ENCODE measurements around the gene ANKRD31. TPM values are rescaled to one million over a fixed set of nuclear protein-coding genes. Genes with fewer than 3 reads are reported as not detected.

ANKRD31 gene
- polyA plus RNA-seq, 1 experiment: 0.06 TPM

DNA sequence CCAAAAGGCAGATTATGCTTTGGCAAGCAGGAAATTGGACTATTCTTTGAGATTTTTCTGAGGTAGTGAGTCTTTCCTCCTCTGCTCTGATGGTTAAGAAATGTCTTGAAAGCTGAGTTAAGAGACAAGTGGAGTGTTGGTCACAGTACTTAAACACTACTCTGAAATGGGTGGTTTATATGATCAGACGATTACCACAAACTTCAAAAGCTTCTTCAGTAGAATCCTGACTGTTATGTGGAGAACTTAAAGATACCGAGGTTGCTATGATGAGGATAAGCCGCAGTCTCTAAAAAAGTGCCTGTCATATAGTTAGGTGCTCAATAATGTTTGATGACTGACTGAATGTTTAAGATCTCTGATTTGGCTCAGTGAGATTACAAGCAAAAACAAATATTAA, 208.6 kb downstream of the ANKRD31 start:
- TF ChIP-seq, protein P1, sequence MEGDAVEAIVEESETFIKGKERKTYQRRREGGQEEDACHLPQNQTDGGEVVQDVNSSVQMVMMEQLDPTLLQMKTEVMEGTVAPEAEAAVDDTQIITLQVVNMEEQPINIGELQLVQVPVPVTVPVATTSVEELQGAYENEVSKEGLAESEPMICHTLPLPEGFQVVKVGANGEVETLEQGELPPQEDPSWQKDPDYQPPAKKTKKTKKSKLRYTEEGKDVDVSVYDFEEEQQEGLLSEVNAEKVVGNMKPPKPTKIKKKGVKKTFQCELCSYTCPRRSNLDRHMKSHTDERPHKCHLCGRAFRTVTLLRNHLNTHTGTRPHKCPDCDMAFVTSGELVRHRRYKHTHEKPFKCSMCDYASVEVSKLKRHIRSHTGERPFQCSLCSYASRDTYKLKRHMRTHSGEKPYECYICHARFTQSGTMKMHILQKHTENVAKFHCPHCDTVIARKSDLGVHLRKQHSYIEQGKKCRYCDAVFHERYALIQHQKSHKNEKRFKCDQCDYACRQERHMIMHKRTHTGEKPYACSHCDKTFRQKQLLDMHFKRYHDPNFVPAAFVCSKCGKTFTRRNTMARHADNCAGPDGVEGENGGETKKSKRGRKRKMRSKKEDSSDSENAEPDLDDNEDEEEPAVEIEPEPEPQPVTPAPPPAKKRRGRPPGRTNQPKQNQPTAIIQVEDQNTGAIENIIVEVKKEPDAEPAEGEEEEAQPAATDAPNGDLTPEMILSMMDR (IDR thresholded peaks at IDR 0.05; ENCODE audit: low read depth, low read length): no peak
- no peak overlapping the region for H3K27ac ChIP-seq (ENCODE audit: low read depth, low read length)
- ChIA-PET CTCF (no interaction called here), POLR2A (no interaction called here)
- H3K9me3 ChIP-seq (ENCODE audit: control insufficient read depth, insufficient read depth, low read length): no peaks in the 10 kb centered on the region
- peaks cover 3% of the 10 kb centered on the region for H3K27me3 ChIP-seq (ENCODE audit: control insufficient read depth, insufficient read depth, low read length)
- H3K4me3 ChIP-seq (ENCODE audit: low read depth, low read length): no peak overlapping the region
- DNase-seq (ENCODE audit: low read depth, low spot score): no peak

DNA sequence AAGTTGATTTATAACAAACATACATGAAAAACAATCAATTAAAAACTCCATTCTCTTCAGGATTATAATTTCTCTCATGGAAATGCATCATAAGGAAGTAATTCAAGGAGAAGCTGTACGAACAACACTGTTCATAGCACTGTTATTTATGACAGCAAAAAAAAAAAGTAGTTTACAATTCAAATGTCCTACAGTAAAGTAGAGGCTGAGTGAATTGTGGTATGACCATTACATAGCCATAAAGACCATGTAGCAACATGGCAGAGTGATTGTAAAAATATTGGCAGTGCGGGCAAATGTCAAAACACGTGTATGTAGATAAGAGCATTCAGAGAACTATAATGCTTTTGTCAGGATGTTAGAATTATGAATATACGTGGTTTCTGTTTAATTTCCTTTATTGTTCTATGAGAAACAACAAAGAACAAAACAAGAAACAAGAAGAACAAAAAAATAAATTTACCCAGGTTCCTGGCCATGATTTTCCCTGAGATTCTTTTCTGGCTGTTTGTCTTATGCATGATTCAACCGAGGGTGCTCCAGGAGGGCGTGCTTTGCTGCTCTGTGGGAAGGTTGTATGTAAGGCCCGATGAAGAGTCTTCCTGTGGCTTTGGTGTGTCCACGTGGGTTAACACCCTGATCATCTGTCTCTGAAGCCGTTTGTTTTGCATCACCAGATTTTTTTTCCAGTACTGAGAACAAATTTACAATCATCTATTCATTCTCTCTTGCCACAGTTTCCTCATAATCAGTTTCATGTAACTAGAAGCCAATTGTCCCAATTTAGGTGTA, 213.1 kb downstream of the ANKRD31 start:
- ChIA-PET CTCF (interaction anchor here (1.8 kb wide), 1 partner anchor 8 kb away, joined by 4 read pairs; no protein-coding TSS in a partner anchor), POLR2A (no interaction called here)
- Histone ChIP-seq H3K27ac (ENCODE audit: low read depth, low read length) (no peak overlapping the region), H3K4me3 (ENCODE audit: low read depth, low read length) (no peak overlapping the region), H3K27me3 (ENCODE audit: control insufficient read depth, insufficient read depth, low read length) (no peaks in the 10 kb centered on the region), H3K9me3 (ENCODE audit: control insufficient read depth, insufficient read depth, low read length) (no peaks in the 10 kb centered on the region; the same call in 1 of the 2 replicates)
- no peak for DNase-seq (ENCODE audit: low read depth, low spot score)
- TF ChIP-seq, protein P1 (IDR thresholded peaks at IDR 0.05; ENCODE audit: low read depth, low read length): no peak

DNA sequence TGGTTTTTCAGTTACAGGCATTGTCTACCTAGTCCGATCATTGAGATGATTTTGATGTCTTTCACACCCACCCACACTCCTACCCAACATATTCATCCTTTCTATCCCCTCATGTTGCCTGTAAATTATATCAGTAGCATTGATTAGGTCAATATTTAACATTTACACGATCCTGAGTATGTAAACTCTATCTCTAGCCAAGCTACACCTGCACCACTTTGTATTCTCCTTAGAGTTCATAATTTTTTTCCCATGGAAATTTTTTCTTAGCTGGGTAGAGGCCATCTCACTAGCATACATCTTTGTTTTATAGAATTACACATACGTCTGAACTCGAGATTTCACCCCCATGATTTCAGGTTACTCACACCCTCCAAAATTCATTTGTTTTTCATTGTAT, 214.9 kb downstream of the ANKRD31 start:
- DNase-seq (ENCODE audit: low read depth, low spot score): no peak
- no peak overlapping the region for H3K4me3 ChIP-seq (ENCODE audit: low read depth, low read length)
- CTCF ChIA-PET: no interaction called here

DNA sequence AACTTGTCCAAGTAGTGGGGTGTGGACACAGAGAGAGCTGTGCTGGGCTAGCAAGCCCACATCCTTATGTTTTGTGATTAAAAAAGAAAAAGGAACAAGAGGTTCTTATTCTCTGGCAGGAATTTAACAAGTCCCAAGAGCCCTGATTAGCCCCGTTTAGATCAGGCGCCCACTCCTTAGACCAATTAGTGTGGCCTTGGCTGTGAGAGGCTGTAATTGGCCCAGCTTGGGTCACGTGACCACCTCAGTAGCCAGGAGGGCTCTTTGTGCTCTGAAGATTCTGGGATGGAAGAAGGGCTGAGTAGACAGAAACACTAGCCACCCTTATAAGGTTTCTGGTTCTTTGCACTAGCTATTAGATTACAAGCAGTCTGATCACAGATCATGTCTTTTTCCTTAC, 215.5 kb downstream of the ANKRD31 start:
- no peak overlapping the region for H3K27ac ChIP-seq (ENCODE audit: low read depth, low read length)
- CTCF ChIA-PET: no interaction called here
- TF ChIP-seq, protein P1 (IDR thresholded peaks at IDR 0.05; ENCODE audit: low read depth, low read length): no peak
- H3K27me3 ChIP-seq (ENCODE audit: control insufficient read depth, insufficient read depth, low read length): peaks cover 3% of the 10 kb centered on the region
- no peak overlapping the region for H3K4me3 ChIP-seq (ENCODE audit: low read depth, low read length)
- POLR2A ChIA-PET: no interaction called here
- no peaks in the 10 kb centered on the region; the same call in 1 of the 2 replicates for H3K9me3 ChIP-seq (ENCODE audit: control insufficient read depth, insufficient read depth, low read length)
- DNase-seq (ENCODE audit: low read depth, low spot score): no peak

More for the DNA sequence above, 214.9 kb downstream of the ANKRD31 start:
- H3K27me3 ChIP-seq (ENCODE audit: control insufficient read depth, insufficient read depth, low read length): peaks cover 3% of the 10 kb centered on the region
- TF ChIP-seq, protein P1 (IDR thresholded peaks at IDR 0.05; ENCODE audit: low read depth, low read length): no peak
- POLR2A ChIA-PET: no interaction called here
- H3K27ac ChIP-seq (ENCODE audit: low read depth, low read length): no peak overlapping the region
- H3K9me3 ChIP-seq (ENCODE audit: control insufficient read depth, insufficient read depth, low read length): no peaks in the 10 kb centered on the region; the same call in 1 of the 2 replicates

DNA sequence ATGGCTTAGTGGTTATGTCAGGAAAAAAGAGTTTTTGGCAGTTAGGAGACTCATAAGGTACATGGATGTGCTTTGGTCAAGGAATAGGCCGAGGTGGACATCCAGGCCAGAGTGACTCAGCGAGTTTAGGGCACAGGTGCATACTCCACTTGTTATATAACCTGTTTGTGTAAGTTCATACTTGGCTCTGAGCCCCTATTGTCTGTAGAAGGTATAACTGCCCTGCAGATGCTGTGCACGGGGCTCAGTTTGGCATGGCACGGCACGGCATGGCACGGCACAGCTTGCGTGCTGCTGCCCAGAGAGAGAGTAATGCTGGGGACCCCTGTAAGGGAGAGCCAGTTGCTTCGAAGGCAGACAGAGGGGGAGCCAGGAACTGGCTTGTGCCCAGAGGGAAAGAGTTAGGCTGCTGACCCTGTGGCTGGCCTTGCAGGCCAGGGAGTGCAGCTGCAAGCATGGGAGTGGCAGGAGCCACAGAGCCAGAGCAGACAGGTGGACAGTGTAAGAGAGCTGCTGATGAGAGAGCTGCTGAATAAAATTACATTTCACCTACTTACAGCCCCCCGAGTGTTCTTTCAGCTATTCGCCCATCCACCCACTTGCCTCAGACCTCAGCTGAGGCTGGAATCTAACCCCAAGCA, 216.5 kb downstream of the ANKRD31 start:
- H3K4me3 ChIP-seq (ENCODE audit: low read depth, low read length): no peak overlapping the region
- TF ChIP-seq, protein P1 (IDR thresholded peaks at IDR 0.05; ENCODE audit: low read depth, low read length): no peak
- POLR2A ChIA-PET: no interaction called here
- H3K27ac ChIP-seq (ENCODE audit: low read depth, low read length): no peak overlapping the region
- peaks cover 3% of the 10 kb centered on the region for H3K27me3 ChIP-seq (ENCODE audit: control insufficient read depth, insufficient read depth, low read length)
- H3K9me3 ChIP-seq (ENCODE audit: control insufficient read depth, insufficient read depth, low read length): no peaks in the 10 kb centered on the region; the same call in 1 of the 2 replicates
- CTCF ChIA-PET: interaction anchor here (1.0 kb wide), 1 partner anchor 30 kb away, joined by 3 read pairs; no protein-coding TSS in a partner anchor
- no peak for DNase-seq (ENCODE audit: low read depth, low spot score)
